ENCODE measurements around the gene GOLM1.

- TF ChIP-seq CHD4 (IDR thresholded peaks at IDR 0.05) (no peak), CTCF (IDR thresholded peaks at IDR 0.05 in 2 of 3, conservative IDR thresholded peaks at IDR 0.05 in 1 of 3; ENCODE audit: control insufficient read depth in 2 of 3, extremely low read depth in 1 of 3, insufficient read depth in 1 of 3, low read depth in 3 of 3, low read length in 3 of 3) (no peak), POLR2A (IDR thresholded peaks at IDR 0.05; ENCODE audit: low read depth, low read length) (no peak), ZNF274 (IDR thresholded peaks at IDR 0.05; ENCODE audit: insufficient read depth, insufficient read length) (no peak), IRF3 (IDR thresholded peaks at IDR 0.05) (no peak), ZBTB40 (IDR thresholded peaks at IDR 0.05; ENCODE audit: borderline replicate concordance) (no peak), ATF7 (IDR thresholded peaks at IDR 0.05; ENCODE audit: low read depth) (no peak), ZBED1 (IDR thresholded peaks at IDR 0.05; ENCODE audit: borderline replicate concordance) (no peak), YBX1 (IDR thresholded peaks at IDR 0.05) (no peak), FOS (IDR thresholded peaks at IDR 0.05; ENCODE audit: borderline replicate concordance, extremely low read depth, insufficient read length) (no peak), EGR1 (IDR thresholded peaks at IDR 0.05; ENCODE audit: borderline replicate concordance in 1 of 2, low read depth in 2 of 2, low read length in 2 of 2) (no peak)
These were observed 71.6 kb downstream of the GOLM1 start for GRCh38 chr9:86027767-86028166.
